K562 (cell line): ENCODE data around the gene KMT5C. TPM values are rescaled to one million over a fixed set of nuclear protein-coding genes. Genes with fewer than 3 reads are reported as not detected.
A peak's percentile ranks its signal among the peaks of the same experiment; 100 is the strongest.

Experiments
- ATAC-seq: fragments of 200-7000 bp; cut with Tn5 transposase; 3 replicates; pipeline ENCODE4 v1.9.1; 2020; ENCODE audit warnings: moderate library complexity
- BruUV-seq: library from RNA; stranded (reverse); fragments of 400-500 nt; replicated peaks from 2 replicates; lab custom pipeline; 2021; lab: Mats Ljungman, UMichigan
- CTCF ChIA-PET: fragments of 300-600 bp; formaldehyde crosslinking; extraction: SDS; loops from one replicate; lab custom pipeline; 2021; ENCODE audit warnings: low intra/inter-chr PET ratio; lab: Yijun Ruan, JAX
- POLR2A ChIA-PET: fragments of 300-600, 350-650 bp; sonication (Branson Sonifier 250); formaldehyde crosslinking; extraction: SDS; loops from one replicate; lab custom pipeline; 2021; ENCODE audit warnings: antibody characterized with exemption, inconsistent platforms; lab: Yijun Ruan, JAX
- DNase-seq, 4 experiments: peaks; one replicate each; pipeline versions ENCODE4 v3.0.0 to v3.0.0-alpha.2; 2011 to 2018; ENCODE audit warnings: low spot score in 3 of 4, mixed read lengths in 3 of 4; ENCODE audit errors: extremely low read depth in 1 of 4
- FAIRE-seq: peaks from 2 replicates; lab custom pipeline; 2011; peaks lifted over from hg19 to GRCh38; lab: Jason Lieb, UNC
- H2AFZ ChIP-seq: 2 replicates; pipeline ENCODE4 v1.6.0; 2011; ENCODE audit warnings: low read depth, low read length, control low read depth, inconsistent platforms
- H3K27ac ChIP-seq: fragments of 200-600 bp; 3 replicates; pipeline ENCODE4 v1.8.0; 2011; ENCODE audit warnings: low read depth, mild to moderate bottlenecking, control low read depth, inconsistent platforms, low read length, moderate library complexity, mixed read lengths; ENCODE audit errors: extremely low read depth
- H3K27me3 ChIP-seq, 2 experiments: fragments of 300-600 bp in 1 of 2; 2 replicates in 1 of 2; 3 replicates in 1 of 2; pipeline versions ENCODE4 v1.6.0 to v1.8.0; 2011; ENCODE audit warnings: inconsistent platforms in 2 of 2, low read length in 2 of 2, mild to moderate bottlenecking in 1 of 2, mixed read lengths in 1 of 2, moderate library complexity in 1 of 2; ENCODE audit not compliant: control insufficient read depth in 2 of 2, insufficient read depth in 2 of 2
- H3K36me3 ChIP-seq: fragments of 300-600 bp; 3 replicates; pipeline ENCODE4 v1.8.0; 2011; ENCODE audit warnings: mild to moderate bottlenecking, low read length, inconsistent platforms; ENCODE audit not compliant: control insufficient read depth, insufficient read depth
- H3K4me1 ChIP-seq, 2 experiments: fragments of 200-600 bp in 1 of 2; replicated peaks in 1 of 2; 2 replicates in 1 of 2; 3 replicates in 1 of 2; pipeline versions ENCODE4 v1.5.1 to v1.8.0; 2011; ENCODE audit warnings: inconsistent platforms in 2 of 2, low read length in 2 of 2, mild to moderate bottlenecking in 1 of 2, mixed read lengths in 1 of 2, moderate library complexity in 1 of 2; ENCODE audit not compliant: control insufficient read depth in 2 of 2, insufficient read depth in 2 of 2
- H3K4me2 ChIP-seq: 2 replicates; pipeline ENCODE4 v1.6.1; 2011; ENCODE audit warnings: low read length, control low read depth, inconsistent platforms, mixed read lengths; ENCODE audit not compliant: insufficient read depth
- H3K4me3 ChIP-seq: fragments of 200-600 bp; sonication (generic), shearing (Covaris generic); 2 replicates; pipeline ENCODE4 v1.5.1; 2016; ENCODE audit warnings: control low read depth, inconsistent platforms
- H3K79me2 ChIP-seq: fragments of 200-600 bp; 3 replicates; pipeline ENCODE4 v1.8.0; 2011; ENCODE audit warnings: low read length, inconsistent platforms; ENCODE audit not compliant: control insufficient read depth, insufficient read depth
- H3K9ac ChIP-seq, 2 experiments: 2 replicates each; pipeline versions ENCODE4 v1.6.0 to v1.6.1; 2011; ENCODE audit warnings: low read depth in 2 of 2, low read length in 2 of 2, control low read depth in 1 of 2, inconsistent platforms in 1 of 2, mild to moderate bottlenecking in 1 of 2, mixed read lengths in 1 of 2; ENCODE audit not compliant: insufficient read depth in 1 of 2
- H3K9me1 ChIP-seq: one replicate; pipeline ENCODE4 v1.6.0; 2011; ENCODE audit warnings: inconsistent platforms, mild to moderate bottlenecking, low read length, moderate library complexity; ENCODE audit not compliant: control insufficient read depth, insufficient read depth
- H3K9me3 ChIP-seq: replicated peaks from 2 replicates; pipeline ENCODE4 v1.5.1; 2011; ENCODE audit warnings: low read depth, low read length, inconsistent platforms; ENCODE audit not compliant: control insufficient read depth, insufficient read depth
- H4K20me1 ChIP-seq: replicated peaks from 2 replicates; pipeline ENCODE4 v1.6.1; 2011; ENCODE audit warnings: low read length, inconsistent platforms, mixed read lengths; ENCODE audit not compliant: control insufficient read depth, insufficient read depth
- KLF1 ChIP-seq: fragments of 450-650 bp; IDR thresholded peaks from 2 replicates; pipeline ENCODE4 v1.6.1; 2016; ENCODE audit warnings: missing genetic modification characterization, missing compliant biosample characterization
- ZBTB7A ChIP-seq: IDR thresholded peaks from 2 replicates; pipeline ENCODE4 v1.6.1; 2011; ENCODE audit warnings: low read depth, mild to moderate bottlenecking, low read length, moderate library complexity, borderline replicate concordance; ENCODE audit not compliant: control insufficient read depth
- ZC3H11A ChIP-seq: IDR thresholded peaks from 2 replicates; pipeline ENCODE4 v1.6.1; 2012; ENCODE audit warnings: low read depth, low read length, improper control_type of control experiment
- ZNF280A ChIP-seq: fragments of 450-650 bp; IDR thresholded peaks from 2 replicates; pipeline ENCODE4 v1.6.1; 2018; ENCODE audit warnings: mild to moderate bottlenecking, low read depth; ENCODE audit not compliant: partially characterized antibody
- WGBS: fragments of 100-300 bp; shearing (Covaris generic); methylation state at CpG from one replicate; pipeline ENCODE4 v1.1.6; 2016; ENCODE audit warnings: low coverage, mixed read lengths; ENCODE audit not compliant: insufficient coverage; ENCODE audit errors: missing lambda C conversion rate; 5-methylcytosine and 5-hydroxymethylcytosine counted together
- in situ Hi-C: fragments of 300-500 bp; cut with MboI; formaldehyde crosslinking; loops from 4 replicates; pipeline ENCODE4 v1.15.0; 2018; ENCODE audit warnings: inconsistent platforms, mixed read lengths
- intact Hi-C: fragments of 100-400 bp; cut with micrococcal nuclease; formaldehyde crosslinking; loops from 2 replicates; pipeline ENCODE4 v1.14.2; 2022
- polyA plus RNA-seq, 8 experiments: library from polyadenylated mRNA; depleted of rRNA in 4 of 8; stranded (reverse) in 5 of 8; unstranded in 3 of 8; fragments of >200 nt; fragmentation: Nextera tagmentation in 2 of 8; fragmentation: Illumina TruSeq in 1 of 8; extraction: Ambion mirVana in 2 of 8; extraction: Trizol in 1 of 8; gene quantifications; 2 replicates each; pipeline versions ENCODE4 v1.2.1 to v1.2.3, GENCODE V29; 2011 to 2014; ENCODE audit warnings: inconsistent platforms in 1 of 8, missing spikeins in 1 of 8
- total RNA-seq, 7 experiments: library from RNA; depleted of rRNA in 6 of 7; stranded (reverse); fragments of >200 nt in 6 of 7; fragmentation: Illumina TruSeq in 2 of 7; extraction: Trizol in 2 of 7; gene quantifications; 2 replicates each; pipeline versions ENCODE4 v1.2.1 to v1.2.3, GENCODE V29; 2011 to 2021; ENCODE audit warnings: low replicate concordance in 1 of 7

KMT5C gene
- total and polyA plus RNA-seq, 9 of the 15 experiments (the other 6 are each of a cell fraction or from before 2014, with no cell fraction given): 0.15 to 53.5 (median 16.6) TPM

DNA sequence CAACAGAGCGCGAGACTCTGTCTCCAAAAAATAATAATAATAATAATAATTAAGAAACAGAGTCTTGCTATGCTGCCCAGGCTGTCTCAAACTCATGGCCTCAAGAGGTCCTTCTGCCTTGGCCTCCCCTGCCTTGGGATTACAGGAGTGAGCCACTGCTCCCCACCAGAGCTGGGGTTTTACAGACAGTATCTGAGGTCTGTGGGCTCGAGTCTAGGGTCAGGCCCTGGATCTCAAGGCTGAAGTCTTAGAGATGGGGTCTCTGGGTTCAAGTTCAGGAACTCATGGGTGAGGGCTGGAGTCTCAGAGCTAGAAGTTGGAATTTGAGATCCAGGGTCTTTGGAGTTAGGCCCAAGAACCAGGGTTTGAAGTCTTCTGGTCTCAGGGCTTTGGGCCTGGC lies 27.1 kb downstream of the KMT5C start (continued):
- TF ChIP-seq ZC3H11A: no peak
- no peak for TF ChIP-seq ZNF280A
- TF ChIP-seq, all 486 proteins: peak for 0

- POLR2A ChIA-PET: interaction anchor here (0.7 to 1.5 kb wide), 3 partner anchors 20 to 38 kb away, joined by 3 to 6 read pairs (median 5); no protein-coding TSS in a partner anchor
- in situ Hi-C loops: no loop called here
- TF ChIP-seq ZBTB7A (peak; percentile 32; the same call in 1 of the 2 replicates), KLF1 (no peak)
- no peak overlapping the region for H3K4me2 ChIP-seq
- H3K27me3 ChIP-seq: peaks cover 11% of the 10 kb centered on the region in 2 experiments; a peak in 4 of 5 replicates
- H3K9me1 ChIP-seq: no peaks in the 10 kb centered on the region
- no peak for ATAC-seq
- no peak overlapping the region for H2AFZ ChIP-seq
- no peaks in the 10 kb centered on the region for H3K9me3 ChIP-seq
- BruUV-seq: no TSS peak
- WGBS: 63% methylated on average over 4 of the region's 16 CpGs
- CTCF ChIA-PET: no interaction called here
- 0 out of 2 replicates have a peak, but pooled peaks cover 3% of the 10 kb centered on the region for H4K20me1 ChIP-seq
- no peak for FAIRE-seq
- DNase-seq: no peak
- no peak overlapping the region for H3K4me3 ChIP-seq
- H3K36me3 ChIP-seq: no peaks in the 10 kb centered on the region
- peak overlapping the region in 1 of 2 experiments; percentile 26; a peak in 1 of 4 replicates for H3K9ac ChIP-seq
- H3K4me1 ChIP-seq: peaks cover 0 to 51% of the 10 kb centered on the region in 2 experiments; a peak in 3 of 5 replicates
- H3K79me2 ChIP-seq: no peaks in the 10 kb centered on the region
- H3K27ac ChIP-seq: no peak overlapping the region
- intact Hi-C loops: no loop called here
Measured at GRCh38 chr19:55368106-55368505, 28.4 kb downstream of the KMT5C start.
